SK-N-SH treated with all-trans-retinoic acid at 6 μM for 48 hours (cell line): ENCODE data around the gene AFDN.

Source experiments
- ATAC-seq: fragments of 200-7000 bp; cut with Tn5 transposase; 3 replicates; pipeline ENCODE4 v1.9.1; 2020; ENCODE audit warnings: mild to moderate bottlenecking, moderate library complexity
- ARNTL ChIP-seq: fragments of 450-650 bp; formaldehyde crosslinking; IDR thresholded peaks from 2 replicates; pipeline ENCODE4 v1.5.0; 2020; ENCODE audit warnings: low read depth, mild to moderate bottlenecking, moderate library complexity, borderline replicate concordance
- BACH2 ChIP-seq: fragments of 250-450 bp; sonication (Bioruptor Pico); IDR thresholded peaks from 2 replicates; pipeline ENCODE4 v1.9.0; 2021; ENCODE audit warnings: mild to moderate bottlenecking, borderline replicate concordance
- CREB5 ChIP-seq: fragments of 250-450 bp; sonication (Bioruptor Pico); IDR thresholded peaks from 2 replicates; pipeline ENCODE4 v1.5.1; 2020; ENCODE audit warnings: low read depth, mild to moderate bottlenecking, moderate library complexity
- CSDC2 ChIP-seq: fragments of 250-450 bp; sonication (Bioruptor Pico); IDR thresholded peaks from 2 replicates; pipeline ENCODE4 v1.5.0; 2020; ENCODE audit warnings: mild to moderate bottlenecking, moderate library complexity
- CSRNP3 ChIP-seq: fragments of 250-450 bp; sonication (Bioruptor Pico); IDR thresholded peaks from 2 replicates; pipeline ENCODE4 v1.5.1; 2021; ENCODE audit warnings: mild to moderate bottlenecking, moderate library complexity
- ESRRG ChIP-seq: fragments of 250-450 bp; sonication (Bioruptor Pico); IDR thresholded peaks from 2 replicates; pipeline ENCODE4 v1.6.1; 2021; ENCODE audit warnings: mild to moderate bottlenecking
- GLIS3 ChIP-seq: fragments of 250-450 bp; sonication (Bioruptor Pico); IDR thresholded peaks from 2 replicates; pipeline ENCODE4 v1.5.0; 2020; ENCODE audit warnings: mild to moderate bottlenecking, moderate library complexity
- OSR1 ChIP-seq: fragments of 250-450 bp; sonication (Bioruptor Pico); IDR thresholded peaks from 2 replicates; pipeline ENCODE4 v1.8.0; 2022; ENCODE audit warnings: moderate library complexity, mild to moderate bottlenecking, inconsistent platforms
- PATZ1 ChIP-seq: fragments of 250-450 bp; sonication (Bioruptor Pico); IDR thresholded peaks from 2 replicates; pipeline ENCODE4 v1.8.0; 2020; ENCODE audit warnings: mild to moderate bottlenecking, moderate library complexity, borderline replicate concordance
- PPARA ChIP-seq: fragments of 250-450 bp; sonication (Bioruptor Pico); IDR thresholded peaks from 2 replicates; pipeline ENCODE4 v1.5.0; 2020; ENCODE audit warnings: mild to moderate bottlenecking, borderline replicate concordance
- RARB ChIP-seq: fragments of 250-450 bp; sonication (Bioruptor Pico); IDR thresholded peaks from 2 replicates; pipeline ENCODE4 v1.8.0; 2021; ENCODE audit warnings: mild to moderate bottlenecking, moderate library complexity
- SNAI2 ChIP-seq: fragments of 250-450 bp; sonication (Bioruptor Pico); IDR thresholded peaks from 2 replicates; pipeline ENCODE4 v1.5.0; 2020; ENCODE audit warnings: mild to moderate bottlenecking, moderate library complexity
- TSHZ2 ChIP-seq: fragments of 250-450 bp; sonication (Bioruptor Pico); IDR thresholded peaks from 2 replicates; pipeline ENCODE4 v1.5.0; 2020; ENCODE audit warnings: mild to moderate bottlenecking, moderate library complexity
- ZC3H10 ChIP-seq: fragments of 250-450 bp; sonication (Bioruptor Pico); IDR thresholded peaks from 2 replicates; pipeline ENCODE4 v1.5.1; 2021; ENCODE audit warnings: mild to moderate bottlenecking, moderate library complexity
- ZFP30 ChIP-seq: fragments of 450-650 bp; formaldehyde crosslinking; IDR thresholded peaks from 2 replicates; pipeline ENCODE4 v1.5.0; 2022; ENCODE audit warnings: mild to moderate bottlenecking, moderate library complexity
- ZNF565 ChIP-seq: fragments of 450-650 bp; formaldehyde crosslinking; conservative IDR thresholded peaks from 2 replicates; pipeline ENCODE4 v1.5.0; 2020; ENCODE audit warnings: low read depth, mild to moderate bottlenecking, moderate library complexity
- ZNF8 ChIP-seq: fragments of 450-650 bp; formaldehyde crosslinking; IDR thresholded peaks from 2 replicates; pipeline ENCODE4 v1.5.0; 2020; ENCODE audit warnings: mild to moderate bottlenecking, moderate library complexity

AFDN gene

GRCh38 chr6:168002804-168003203 lies 176.1 kb downstream of the AFDN start:
- no peak for ATAC-seq
- TF ChIP-seq RARB (CRISPR knock-in tag) (no peak), ZC3H10 (CRISPR knock-in tag) (no peak), GLIS3 (CRISPR knock-in tag) (no peak), ZNF565 (CRISPR knock-in tag) (no peak)

- TF ChIP-seq CREB5 (CRISPR knock-in tag): no peak
- no peak for TF ChIP-seq BACH2 (CRISPR knock-in tag)
- ATAC-seq: no peak
Observed at GRCh38 chr6:168004023-168004422, 177.3 kb downstream of the AFDN start.

- TF ChIP-seq ZNF8 (CRISPR knock-in tag) (no peak), OSR1 (CRISPR knock-in tag) (no peak)
- ATAC-seq: no peak
Observed at GRCh38 chr6:168004945-168005344, 178.2 kb downstream of the AFDN start.

- no peak for ATAC-seq
- no peak for TF ChIP-seq SNAI2 (CRISPR knock-in tag)
- TF ChIP-seq PPARA (CRISPR knock-in tag): no peak
- TF ChIP-seq, all 23 proteins: peak for 0
Observed at GRCh38 chr6:168005796-168006195, 179.1 kb downstream of the AFDN start.

GRCh38 chr6:168007592-168008338 lies 181.1 kb downstream of the AFDN start:
- TF ChIP-seq CSDC2 (CRISPR knock-in tag) (0 out of 2 replicates have a peak, but pooled peaks have one; percentile 26), PATZ1 (CRISPR knock-in tag) (peak; percentile 51; the same call in 1 of the 2 replicates), RARB (CRISPR knock-in tag) (no peak)
- TF ChIP-seq, all 23 proteins: peak for 2
- ATAC-seq: peak; percentile 96

GRCh38 chr6:168009331-168009730 lies 182.6 kb downstream of the AFDN start:
- TF ChIP-seq ARNTL (CRISPR knock-in tag): no peak
- no peak for TF ChIP-seq CSRNP3 (CRISPR knock-in tag)
- TF ChIP-seq GLIS3 (CRISPR knock-in tag): no peak
- TF ChIP-seq, all 23 proteins: peak for 0
- no peak for ATAC-seq

GRCh38 chr6:168011291-168011690 lies 184.6 kb downstream of the AFDN start:
- no peak for ATAC-seq
- no peak for TF ChIP-seq ZNF8 (CRISPR knock-in tag)
- TF ChIP-seq ZC3H10 (CRISPR knock-in tag): no peak
- TF ChIP-seq SNAI2 (CRISPR knock-in tag): no peak
- no peak for TF ChIP-seq TSHZ2
- TF ChIP-seq ZFP30: no peak
- no peak for TF ChIP-seq BACH2 (CRISPR knock-in tag)
- no peak for TF ChIP-seq ESRRG (CRISPR knock-in tag)
- no peak for TF ChIP-seq ZNF565 (CRISPR knock-in tag)
- no peak for TF ChIP-seq CSDC2 (CRISPR knock-in tag)
- TF ChIP-seq PATZ1 (CRISPR knock-in tag): no peak
- TF ChIP-seq CREB5 (CRISPR knock-in tag): no peak
